Activated effector memory CD4-positive, alpha-beta T cell treated with Interleukin-2 at 50 U/mL for 16 hours (primary cell): ENCODE data around the gene ZNF774.
"Not testable (repeated sequence)": the region's sequence is repeated elsewhere in the genome, so short reads cannot be mapped to it uniquely, and the experiment has no call there.

Source experiments
- DNase-seq: peaks from one replicate; pipeline ENCODE4 v3.0.0-alpha.2; 2020

The ZNF774 gene

DNA sequence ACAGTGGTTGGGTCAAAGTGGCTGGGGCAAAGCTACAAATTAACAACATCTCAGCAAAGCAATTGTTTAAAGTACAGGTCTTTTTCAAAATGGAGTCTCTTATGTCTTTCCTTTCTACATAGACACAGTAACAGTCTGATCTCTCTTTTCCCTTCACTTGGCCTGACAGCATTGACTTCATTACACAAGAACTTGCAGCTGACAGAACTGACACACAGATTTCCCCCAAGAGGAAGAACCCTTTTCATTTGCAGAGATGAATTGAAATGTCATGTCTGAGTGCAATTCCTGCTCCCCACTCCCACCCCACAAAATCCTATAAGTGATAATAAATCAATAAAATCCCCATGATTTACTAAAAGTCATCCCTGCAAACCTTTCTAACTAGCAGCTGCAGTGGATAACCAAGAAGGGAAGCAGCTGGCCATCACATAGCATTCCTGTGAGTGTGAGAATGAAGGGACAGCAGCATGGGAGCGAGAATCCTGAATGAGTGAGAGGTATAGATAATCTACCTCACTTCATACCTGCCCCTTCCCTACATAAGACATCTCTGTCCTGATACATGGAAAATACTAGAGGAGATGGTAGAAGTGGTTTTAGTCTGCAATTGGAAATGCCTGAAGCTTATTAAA, 4.5 kb upstream of the ZNF774 start:
- not testable (repeated sequence) for DNase-seq

DNA sequence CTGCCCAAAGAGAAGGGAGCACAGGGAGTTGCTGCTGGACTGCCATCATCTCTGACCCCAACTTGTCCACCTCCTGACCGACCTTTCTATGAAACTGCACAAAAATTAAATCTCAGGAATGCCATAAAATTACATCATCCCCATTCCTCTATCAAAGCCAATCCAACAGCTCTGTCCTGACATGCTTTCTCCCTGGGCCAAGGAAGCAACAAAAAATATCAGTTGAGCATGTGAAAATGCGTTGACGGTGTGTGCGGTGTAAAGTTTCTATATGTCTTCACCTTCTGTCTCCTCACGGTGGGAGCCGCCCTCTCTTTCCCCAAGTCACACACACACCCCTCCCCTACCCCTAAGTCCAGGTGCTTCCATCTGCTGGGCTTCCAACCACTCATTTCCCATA, 3.6 kb upstream of the ZNF774 start:
- DNase-seq, result no peak

DNA sequence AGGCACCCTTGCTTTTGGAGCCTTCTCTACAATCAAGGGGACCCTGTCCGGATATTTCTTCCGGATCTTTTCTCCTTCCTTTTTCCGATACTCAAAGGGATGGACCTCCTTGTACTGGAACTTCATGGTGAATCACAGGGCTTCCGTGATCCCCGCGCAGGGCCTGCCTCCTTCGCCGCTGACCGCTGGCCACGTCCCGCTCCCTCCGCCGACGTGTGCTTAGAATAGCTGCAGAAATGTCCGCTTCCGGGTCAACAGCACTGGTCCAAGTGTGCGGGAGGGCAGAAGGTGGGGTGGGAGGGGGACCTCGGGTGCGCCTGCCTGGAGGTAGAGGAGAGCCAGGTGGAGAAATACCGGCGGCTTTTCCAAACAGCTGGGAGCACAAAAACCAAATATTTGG, 3.0 kb upstream of the ZNF774 start:
- no peak for DNase-seq

DNA sequence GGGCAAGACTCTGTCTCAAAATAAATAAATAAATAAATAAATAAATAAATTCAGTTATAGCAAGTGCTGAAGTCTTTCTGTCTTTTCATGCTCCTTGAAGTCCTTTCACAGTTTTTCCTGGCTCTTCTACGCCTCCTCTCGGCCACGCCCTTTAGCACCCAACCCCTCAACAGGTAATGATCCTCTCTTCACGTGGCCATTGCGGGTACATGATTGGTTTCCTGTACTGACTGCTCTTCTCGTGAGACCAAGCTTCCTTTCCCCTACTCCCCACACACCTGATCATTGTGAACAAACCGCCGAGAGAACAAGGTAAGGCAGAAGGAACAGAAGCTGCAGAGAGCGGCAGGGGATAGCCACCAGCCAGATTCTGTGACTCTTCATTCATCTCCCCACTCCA, 2.3 kb upstream of the ZNF774 start:
- DNase-seq, result no peak

DNA sequence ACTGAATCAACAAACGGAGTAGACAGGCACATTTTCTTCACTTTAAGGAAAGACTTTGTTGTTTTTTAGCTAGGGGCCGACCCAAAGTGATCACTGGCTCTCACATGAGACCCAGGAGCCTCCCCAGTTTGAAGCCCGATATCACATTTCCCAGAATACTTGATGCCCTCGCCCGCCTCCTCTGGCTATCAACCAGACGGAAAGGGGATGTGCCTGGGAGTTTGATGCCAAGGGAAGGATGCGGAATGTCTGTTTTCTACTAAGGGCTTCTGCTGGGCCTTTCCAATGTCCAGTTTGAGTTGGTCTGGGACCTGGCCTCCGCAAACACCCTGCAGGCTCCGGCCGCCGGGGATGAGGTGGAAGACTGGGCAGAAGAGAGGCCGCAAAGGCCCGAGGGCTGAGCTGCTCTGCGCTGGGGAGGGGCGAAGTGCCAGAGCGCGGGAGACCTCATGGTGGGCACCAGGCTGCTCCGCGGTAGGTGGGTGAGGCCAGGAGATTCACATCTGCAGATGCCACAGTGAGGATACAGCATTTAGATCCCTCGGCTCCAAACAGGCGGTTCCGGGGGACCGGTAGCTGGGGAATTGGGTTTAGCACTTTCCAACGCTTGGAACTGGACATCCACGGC, 491 bp upstream of the ZNF774 start:
- DNase-seq, result no peak

DNA sequence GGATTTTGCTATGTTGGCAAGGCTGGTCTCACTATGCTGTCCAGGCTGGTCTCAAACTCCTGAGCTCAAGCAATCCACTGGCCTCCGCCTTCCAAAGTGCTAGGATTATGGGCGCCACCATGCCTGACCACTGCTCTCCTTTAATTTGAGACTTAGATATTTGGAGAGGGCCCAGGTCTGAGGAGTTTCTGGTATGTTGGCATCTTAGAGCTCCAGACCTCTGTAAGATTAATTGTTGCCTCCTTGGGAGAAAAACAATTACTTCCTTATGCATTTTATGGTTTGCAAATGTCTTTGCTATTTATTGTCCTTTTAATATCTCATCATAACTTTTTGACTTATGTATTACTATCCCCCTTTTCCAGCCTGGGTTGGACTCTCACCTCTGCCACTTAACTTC, 2.9 kb downstream of the ZNF774 start:
- no peak for DNase-seq

DNA sequence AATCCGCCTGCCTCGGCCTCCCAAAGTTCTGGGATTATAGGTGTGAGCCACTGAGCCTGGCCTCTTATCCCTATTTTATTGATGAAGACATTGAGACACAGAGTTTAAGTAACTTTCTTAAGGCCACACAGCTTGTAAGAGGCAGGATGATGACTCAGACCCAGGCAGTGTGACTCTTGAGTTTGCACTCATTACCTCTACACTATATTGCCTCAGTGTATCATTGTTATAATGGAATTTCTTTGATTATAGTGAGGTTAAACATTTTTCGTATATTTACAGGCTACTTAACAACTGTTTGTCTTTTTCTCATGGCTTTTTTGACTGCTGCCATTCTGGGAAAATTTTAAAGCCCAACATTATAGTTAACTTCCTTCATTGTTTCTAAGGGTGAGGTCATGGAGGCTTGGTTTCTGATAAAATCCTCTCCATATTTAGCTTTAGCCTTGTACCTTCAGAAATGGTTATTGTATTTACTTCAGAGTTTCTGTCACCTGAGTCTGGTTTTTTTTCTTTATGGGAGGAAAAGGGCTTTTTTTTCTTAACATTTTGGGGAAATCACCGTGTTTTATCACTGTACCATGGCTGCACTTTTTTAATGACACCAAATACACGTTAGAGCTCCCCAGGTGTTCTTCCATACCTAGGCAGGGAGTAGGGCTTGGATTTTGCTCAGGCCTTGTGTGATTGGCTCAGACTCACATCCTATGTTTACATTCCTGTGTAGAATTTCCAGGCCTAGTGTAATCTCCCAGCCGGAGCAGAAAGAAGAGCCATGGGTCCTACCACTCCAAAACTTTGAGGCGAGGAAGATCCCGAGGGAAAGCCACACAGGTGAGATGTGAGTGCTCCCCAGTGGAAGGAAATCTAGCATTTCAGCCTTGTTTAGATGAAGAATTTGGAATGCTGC, 6.3 kb downstream of the ZNF774 start:
- no peak for DNase-seq

DNA sequence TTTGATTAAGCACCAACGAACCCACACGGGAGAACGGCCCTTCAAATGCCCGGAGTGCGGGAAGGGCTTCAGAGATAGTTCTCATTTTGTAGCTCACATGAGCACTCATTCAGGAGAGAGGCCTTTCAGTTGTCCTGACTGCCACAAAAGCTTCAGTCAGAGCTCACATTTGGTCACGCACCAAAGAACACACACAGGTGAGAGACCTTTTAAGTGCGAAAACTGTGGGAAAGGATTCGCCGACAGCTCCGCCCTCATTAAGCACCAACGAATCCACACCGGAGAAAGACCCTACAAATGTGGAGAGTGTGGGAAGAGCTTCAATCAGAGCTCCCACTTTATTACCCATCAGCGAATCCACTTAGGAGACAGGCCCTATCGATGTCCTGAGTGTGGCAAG, 8.7 kb downstream of the ZNF774 start:
- DNase-seq, result no peak

DNA sequence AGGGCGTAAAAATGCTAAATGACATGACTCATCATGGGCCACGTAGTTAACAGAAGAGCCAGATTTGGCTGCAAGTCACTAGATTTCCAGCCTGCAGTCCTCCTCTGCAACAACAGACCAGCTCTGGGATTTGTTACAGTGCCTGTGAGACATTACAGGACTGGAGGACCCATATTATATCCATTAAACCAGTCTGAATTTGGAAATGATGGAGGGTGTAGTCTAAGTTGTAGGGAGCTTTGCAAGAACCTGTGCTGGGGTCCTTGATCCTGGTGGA, 10.8 kb downstream of the ZNF774 start:
- DNase-seq, result no peak

DNA sequence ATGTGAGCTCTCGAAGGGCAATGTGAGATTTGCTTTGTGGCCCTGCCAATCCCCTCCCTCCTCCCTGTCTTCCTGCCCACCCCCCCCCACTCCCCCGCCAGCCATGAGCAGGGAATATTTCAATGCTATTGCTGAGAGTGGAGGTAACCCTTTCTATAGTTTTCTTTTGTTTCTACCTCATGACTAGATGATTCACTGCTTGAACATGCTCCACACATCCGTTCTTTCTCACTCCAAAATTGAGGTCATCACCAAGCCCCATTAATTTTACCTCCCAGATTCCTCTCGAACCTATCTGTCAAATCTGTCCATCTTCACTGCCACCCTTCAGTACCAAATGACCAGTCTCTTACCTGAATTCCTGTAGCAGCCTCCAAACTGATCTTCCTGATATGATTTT, 12.2 kb downstream of the ZNF774 start:
- DNase-seq, result no peak

DNA sequence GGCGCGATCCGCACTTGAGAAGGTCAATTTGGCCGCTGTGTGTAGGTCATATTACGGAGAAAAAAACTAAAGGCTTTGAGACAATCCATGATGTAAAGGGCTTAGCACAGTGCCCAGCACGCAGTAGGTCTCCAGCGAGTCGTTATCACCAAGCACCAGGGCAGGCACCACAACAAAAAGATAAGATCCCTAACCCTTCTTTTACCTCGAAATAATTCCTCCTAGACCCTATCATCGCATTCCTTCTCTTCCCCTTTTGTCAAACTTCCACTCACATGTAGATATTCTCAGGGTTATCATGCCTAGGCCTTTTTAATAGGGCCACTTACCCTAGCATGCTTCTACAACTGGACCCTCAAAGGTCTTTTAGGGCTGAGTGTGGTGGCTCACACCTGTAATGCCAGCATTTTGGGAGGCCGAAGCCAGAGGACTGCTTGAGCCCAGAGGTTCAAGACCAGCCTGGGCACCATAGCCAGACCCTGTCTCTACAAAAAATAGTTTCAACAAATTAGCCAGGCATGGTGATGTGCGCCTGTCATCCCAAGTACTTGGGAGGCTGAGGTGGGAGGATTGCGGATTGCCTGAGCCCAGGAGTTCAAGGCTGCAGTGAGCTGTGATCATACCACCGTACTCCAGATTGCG, 13.5 kb downstream of the ZNF774 start:
- DNase-seq, result no peak

DNA sequence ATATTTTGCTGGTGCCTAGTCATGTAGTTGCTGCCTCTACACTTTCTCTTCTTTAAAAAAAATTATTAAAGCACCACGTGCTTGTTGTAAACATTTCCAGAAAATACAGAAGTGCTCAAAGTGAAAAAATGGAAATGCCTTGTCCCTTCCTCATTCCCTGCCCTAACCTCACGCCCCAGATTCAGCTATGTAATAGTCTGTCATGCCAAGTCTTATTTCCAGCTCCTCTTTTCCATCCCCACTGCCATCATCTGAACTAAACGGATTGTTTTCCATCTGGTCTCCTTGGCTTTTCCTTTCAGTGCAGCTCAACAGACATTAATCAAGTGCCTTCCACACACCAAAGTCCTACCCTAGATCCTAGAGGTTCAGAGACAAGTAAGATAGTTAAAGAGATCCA, 15.5 kb downstream of the ZNF774 start:
- DNase-seq, result no peak

DNA sequence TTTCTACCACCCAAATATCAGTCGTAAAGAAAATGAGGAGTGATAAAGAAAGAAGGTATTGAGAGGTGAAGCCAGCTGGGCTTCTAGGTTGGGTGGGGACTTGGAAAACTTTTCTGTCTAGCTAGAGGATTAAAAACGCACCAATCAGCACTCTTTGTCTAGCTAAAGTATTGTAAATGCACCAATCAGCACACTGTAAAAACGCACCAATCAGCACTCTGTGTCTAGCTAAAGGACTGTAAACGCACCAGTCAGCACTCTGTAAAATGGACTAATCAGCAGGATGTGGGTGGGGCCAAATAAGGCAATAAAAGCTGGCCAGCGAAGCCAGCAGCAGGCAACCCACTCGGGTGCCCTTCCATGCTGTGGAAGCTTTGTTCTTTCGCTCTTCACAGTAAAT, 23.0 kb downstream of the ZNF774 start:
- DNase-seq, result no peak

DNA sequence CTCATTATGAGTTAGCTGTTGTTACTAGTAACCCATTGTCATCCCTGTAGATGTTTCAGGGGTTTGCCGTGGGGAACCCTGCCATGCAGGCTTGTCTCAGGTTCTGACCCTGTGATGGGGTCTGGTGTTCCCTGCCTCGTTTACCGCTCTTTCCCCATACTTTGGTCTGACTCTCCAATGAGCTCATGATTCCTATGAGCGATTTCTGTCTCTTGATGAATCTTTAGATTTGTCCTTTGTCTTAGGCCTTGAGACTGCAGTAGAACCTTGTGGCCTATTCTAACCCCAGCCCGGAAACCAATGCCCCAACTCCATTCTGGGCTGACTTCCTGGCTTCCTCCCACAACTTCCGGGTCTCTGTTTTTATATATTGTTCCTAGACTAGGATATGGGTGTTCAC, 24.7 kb downstream of the ZNF774 start:
- DNase-seq, result peak; percentile 58

DNA sequence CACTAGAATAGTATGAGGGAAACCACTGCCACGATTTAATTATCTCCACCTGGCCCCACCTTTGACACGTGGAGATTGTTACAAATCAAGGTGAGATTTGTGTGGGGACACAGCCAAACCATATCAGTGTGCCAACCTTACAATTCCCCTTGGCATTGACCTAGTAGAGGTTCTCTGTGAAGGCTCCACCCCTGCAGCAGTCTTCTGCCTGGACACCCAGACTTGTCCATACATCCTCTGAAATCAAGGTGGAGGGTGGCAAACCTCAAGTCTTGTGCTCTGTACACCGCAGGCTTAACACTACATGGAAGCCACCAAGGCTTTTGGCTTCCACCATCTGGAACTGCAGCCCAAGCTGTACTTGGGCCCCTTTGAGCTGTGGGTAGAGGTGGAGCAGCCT, 27.2 kb downstream of the ZNF774 start:
- DNase-seq, result no peak

DNA sequence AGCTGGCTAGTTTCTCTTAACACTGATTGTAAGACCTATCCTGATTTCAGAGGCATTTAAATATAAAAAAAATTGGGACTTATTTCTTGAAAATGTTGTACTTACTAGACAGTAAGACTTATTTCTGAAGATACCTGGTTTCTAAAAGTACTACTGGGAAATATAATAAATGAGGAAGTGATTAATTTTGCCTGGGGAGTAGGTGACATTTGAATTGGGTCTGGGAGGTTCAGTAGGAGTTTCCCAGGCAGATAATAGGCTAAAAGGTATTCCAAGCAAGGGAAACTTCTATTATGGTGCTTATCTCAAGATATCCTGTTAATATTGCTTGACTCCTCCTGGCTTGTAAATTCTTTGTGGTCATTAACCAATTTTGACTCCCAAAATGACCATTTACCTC, 29.4 kb downstream of the ZNF774 start:
- DNase-seq, result no peak

DNA sequence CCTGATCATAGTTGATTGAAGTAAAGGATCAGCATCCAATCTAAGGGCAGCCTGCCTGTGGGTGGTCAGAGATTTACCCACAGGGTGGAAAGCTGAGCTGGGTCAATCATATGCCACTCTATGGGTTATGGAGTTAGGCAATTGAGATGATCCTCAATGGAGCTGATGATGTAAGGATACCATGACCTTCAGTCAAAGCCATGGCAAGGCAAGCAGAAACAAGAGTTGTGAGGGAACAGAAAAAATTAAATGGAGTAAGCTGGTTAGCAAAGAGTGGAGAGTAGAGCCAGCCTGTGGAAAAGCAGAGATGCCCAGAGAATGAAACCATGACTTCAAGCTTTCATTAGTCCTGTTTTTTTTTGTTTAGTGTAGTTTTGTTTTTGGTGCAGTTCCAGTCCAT, 30.2 kb downstream of the ZNF774 start:
- DNase-seq, result no peak

DNA sequence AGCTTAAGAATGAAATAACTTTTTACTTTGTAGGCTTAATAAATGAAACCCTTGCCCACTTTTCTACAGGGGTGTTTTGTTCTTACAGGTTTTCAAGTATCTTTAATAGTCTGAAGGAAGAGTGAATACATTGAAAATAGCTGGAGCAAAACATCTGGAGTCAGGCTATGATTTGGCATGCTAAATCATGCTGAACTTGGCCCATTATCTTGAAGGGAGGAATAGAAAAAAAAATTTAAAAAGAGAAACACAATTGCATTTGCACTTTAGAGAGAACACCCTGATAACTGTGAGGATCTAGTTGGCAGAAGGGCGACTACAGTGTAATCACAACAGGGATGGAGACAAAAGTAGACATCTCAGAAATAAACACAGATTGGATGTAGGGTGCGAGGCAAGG, 34.1 kb downstream of the ZNF774 start:
- DNase-seq, result no peak

DNA sequence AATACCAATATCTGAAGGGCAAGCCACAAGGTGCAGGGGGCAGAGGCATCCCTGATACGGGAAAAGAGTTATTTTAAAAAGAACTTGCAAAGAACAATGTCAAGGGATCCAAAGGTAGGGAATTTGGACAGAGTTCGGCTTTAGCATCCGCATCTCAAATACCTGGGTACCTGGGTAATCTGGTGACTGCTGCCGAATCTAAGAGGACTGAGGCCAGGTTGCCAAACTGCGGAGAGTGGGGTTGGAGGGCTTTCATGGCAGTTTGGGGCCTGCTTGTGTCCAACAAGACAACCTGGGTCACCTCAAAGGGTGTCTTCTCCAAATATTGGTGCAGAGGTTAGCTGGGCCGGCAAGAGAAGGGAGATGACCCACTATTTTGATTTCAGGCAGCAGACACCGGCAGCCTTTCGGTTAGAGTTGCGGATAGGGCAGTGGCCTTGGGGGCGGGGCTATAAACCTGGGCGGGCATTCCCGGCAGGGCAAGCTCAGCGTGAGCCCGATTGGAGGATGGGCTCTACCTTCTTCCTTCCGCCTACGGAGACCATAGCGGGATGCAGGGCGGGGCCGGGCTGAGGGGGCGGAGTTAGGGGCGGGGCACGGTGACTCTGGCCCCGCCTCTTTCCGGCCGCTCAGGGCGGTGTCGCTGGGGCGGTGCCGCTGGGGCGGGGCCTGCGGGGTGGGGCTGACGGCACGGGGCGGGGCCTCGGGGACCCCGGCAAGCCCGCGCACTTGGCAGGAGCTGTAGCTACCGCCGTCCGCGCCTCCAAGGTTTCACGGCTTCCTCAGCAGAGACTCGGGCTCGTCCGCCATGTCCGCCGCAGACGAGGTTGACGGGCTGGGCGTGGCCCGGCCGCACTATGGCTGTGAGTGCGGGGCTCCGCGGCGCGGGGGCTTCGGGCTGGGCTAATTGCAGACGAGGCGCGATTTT, 35.7 kb downstream of the ZNF774 start, which contains the start of gene IQGAP1:
TSS of gene IQGAP1 (plus strand) at position 709 of the 928 bp plus-strand sequence. CDS start at position 809, 100 bp downstream.
- peak; percentile 92 for DNase-seq

DNA sequence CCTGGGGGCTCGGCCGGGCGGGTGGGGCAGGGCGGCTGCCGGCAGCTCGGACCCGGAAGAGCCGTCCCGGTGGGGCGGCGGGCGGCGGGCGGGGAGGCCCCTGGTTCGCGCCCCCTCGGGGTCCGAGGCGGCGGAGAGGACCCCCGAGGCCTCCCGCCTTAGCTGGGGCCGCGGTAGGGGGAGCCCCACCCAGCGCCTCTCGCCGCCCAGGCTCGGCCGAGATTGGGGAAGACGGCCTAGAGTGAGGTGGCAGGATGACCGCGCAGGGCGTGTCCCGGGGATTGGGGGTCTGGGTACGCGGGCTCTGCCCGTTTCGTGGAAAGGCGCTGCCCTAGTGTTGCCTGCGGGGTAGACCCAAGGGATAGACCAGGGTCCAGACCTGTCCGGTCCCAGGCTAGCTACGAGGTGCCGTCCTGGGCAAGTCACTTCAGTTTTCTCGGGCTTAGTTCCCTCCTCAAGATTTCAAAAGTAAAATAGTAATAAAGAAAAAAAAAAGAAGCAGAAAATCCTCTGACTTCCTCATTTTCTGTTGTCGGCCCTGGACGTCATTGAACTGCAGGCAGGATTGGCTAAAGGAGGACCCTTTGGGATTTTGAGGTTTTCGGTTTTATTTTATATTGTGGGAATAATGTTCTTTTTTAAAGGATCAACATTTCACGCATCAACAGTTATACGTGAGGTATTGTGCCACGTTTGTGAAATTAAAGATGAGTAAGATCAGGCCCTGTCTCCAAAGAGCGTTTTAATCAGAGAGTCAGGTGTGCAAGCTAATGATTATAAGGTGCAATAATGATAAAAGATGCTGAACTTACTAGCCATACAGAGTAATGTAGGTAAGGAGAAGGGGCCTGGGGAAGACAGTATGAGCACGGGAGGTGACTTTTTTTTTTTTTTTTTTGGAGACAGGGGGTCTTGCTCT, 36.6 kb downstream of the ZNF774 start:
- peak; percentile 34 for DNase-seq

DNA sequence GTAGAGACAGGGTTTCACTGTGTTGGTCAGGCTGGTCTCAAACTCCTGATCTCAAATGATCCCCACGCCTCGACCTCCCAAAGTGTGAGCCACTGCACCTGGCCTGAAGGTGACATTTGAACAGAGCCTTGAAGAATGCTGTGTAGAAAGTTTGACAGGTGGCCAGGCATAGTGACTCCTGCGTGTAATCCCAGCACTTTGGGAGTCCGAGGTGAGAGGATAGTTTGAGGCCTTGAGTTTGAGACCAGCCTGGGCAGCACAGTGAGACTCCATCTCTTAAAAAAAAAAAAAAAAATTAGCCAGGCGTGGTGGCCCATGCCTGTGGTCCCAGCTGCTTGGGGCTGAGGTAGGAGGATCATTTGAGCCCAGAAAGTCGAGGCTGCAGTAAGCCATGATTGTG, 37.4 kb downstream of the ZNF774 start:
- DNase-seq, result no peak
